ENCODE data around the gene NF2.

The NF2 gene

DNA sequence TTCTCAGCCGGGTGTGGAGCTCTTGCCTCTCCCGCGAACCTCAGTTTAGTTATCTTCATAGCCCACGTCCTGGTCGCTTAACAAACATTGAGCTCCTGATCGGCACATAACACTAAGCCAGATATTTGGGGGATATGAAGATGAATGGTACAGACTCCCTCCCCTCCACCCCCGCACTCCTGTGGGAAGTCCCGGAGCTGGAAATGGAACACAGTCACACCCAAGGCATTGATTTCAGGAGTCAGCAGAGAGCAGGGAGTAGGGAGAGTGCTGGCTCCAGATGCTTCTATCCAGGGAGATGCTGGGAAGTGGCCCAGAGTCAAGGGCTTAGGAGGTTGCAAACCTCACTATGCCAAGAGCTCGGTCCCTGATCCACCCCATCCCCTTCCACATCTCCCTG is 90.2 kb downstream of the NF2 start:
- no peak overlapping the region for H3K4me3 ChIP-seq
- DNase-seq (ENCODE audit: low spot score) = no peak
- TF ChIP-seq, protein P1, sequence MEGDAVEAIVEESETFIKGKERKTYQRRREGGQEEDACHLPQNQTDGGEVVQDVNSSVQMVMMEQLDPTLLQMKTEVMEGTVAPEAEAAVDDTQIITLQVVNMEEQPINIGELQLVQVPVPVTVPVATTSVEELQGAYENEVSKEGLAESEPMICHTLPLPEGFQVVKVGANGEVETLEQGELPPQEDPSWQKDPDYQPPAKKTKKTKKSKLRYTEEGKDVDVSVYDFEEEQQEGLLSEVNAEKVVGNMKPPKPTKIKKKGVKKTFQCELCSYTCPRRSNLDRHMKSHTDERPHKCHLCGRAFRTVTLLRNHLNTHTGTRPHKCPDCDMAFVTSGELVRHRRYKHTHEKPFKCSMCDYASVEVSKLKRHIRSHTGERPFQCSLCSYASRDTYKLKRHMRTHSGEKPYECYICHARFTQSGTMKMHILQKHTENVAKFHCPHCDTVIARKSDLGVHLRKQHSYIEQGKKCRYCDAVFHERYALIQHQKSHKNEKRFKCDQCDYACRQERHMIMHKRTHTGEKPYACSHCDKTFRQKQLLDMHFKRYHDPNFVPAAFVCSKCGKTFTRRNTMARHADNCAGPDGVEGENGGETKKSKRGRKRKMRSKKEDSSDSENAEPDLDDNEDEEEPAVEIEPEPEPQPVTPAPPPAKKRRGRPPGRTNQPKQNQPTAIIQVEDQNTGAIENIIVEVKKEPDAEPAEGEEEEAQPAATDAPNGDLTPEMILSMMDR (IDR thresholded peaks at IDR 0.05) = no peak
- H3K27ac ChIP-seq = no peak overlapping the region

DNA sequence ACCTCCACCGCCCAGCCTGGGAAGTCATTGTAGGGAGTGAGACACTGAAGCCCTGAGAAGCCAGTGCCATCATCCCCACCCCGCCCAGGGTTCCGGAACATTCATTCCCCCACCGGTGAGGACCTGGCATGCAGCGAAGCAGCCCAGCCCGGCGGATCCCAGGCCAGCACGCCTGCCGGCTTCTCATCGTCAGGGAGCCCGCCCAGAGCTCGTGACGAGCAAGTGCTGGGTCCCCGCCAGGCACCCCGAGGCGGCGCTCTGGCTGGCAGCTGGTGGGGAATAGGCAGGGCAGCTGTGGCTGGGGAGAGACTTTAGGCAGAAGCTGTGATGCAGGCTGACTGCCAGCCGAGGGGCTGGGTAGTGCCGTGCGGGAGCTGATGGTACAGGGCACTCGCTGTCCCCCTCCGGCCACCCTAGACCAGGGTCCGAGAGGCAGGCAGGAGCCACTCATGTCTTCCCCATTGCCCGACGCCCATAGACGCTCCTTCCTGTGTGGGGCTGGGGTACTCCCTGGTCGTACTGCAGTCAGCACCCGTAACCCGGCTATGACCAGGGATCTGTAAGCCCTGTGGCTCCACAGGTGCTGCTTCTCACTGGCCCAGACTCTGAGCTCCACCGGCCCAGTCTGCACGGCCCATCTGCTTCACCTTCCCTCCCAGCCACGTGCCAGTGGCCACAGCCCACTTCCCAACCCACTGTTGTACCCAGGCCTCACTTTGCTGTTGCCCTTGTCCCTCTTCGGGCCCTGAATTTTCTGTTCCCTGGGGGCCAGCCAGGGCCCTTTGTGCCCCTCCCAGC is 91.9 kb downstream of the NF2 start:
- DNase-seq (ENCODE audit: low spot score) = no peak
- no peak overlapping the region for H3K4me3 ChIP-seq
- TF ChIP-seq, protein P1 (IDR thresholded peaks at IDR 0.05) = no peak
- no peak overlapping the region for H3K27ac ChIP-seq

DNA sequence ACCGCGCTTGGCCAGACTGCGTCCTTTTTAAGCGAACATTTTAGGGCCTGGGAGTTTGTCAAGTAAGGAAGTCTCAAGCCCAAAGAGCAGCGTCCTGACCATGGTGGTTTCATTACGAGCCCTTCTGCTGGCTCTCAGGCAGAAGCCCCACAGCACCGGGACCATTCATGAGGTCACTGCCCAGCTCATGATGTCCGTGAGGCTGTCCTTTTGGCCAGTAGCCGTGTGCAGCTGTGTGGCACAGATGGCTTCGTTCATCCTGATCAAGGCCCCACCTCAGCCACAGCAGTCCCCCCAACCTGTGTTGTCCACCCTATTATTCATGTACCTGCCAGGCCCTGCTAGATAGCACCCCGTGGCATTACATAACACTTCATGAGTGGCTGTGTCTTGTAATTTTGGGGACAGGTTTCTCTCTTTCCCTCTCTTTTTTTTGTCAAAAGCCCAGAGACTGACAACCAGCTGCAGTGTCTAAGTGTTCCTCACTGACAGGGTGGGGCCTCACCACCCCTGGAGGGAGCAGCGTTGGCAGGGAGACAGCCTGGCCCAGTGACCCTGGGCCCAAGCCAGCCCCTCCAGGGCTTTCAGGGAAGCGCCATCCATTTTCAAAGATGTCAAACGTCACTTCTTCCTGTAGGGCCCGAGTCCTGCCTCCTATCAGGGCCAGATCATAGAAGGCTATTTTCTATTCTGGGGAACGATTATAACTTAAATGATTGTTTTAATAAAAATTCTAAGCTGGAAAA is 94.6 kb downstream of the NF2 start:
- TF ChIP-seq, protein P1 (IDR thresholded peaks at IDR 0.05) = no peak
- no peak for DNase-seq (ENCODE audit: low spot score)
- Histone ChIP-seq H3K27ac (no peak overlapping the region), H3K4me3 (no peak overlapping the region)

DNA sequence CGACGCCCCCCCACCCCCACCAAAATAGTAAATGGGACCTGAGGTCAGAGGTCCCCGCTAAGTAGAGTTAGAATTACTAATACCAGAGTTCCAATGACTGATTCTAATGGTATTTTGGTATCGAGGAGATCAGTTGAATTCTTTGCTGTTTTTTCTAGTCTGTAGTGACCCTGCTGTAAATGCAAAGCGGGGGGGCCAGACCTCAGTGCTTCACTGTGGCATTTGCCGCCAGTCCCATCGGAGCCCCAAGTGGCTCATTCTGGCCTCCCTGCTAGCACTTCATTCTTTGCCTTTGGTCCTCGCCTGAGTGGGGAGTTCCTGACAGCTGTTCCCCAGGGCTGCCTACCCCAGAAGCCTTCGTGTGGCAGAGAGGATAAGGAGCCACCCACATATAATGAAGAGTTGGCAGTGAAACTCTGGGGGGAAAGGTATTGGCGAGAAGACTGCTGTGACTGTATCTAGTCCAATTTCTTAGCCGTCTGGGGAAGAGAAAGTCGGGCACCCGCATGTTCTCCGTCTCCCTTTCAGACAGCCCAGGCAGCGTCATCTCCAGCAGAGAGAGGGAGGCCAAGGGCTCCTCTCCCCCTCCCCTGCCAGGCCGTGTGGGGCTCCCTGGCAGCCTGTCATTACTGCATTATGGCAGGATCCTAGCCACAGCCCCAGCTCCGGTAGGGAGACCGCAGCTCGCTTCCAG is 96.9 kb downstream of the NF2 start:
- DNase-seq (ENCODE audit: low spot score) = no peak
- H3K27ac ChIP-seq = no peak overlapping the region
- TF ChIP-seq, protein P1 (IDR thresholded peaks at IDR 0.05) = no peak
- no peak overlapping the region for H3K4me3 ChIP-seq

DNA sequence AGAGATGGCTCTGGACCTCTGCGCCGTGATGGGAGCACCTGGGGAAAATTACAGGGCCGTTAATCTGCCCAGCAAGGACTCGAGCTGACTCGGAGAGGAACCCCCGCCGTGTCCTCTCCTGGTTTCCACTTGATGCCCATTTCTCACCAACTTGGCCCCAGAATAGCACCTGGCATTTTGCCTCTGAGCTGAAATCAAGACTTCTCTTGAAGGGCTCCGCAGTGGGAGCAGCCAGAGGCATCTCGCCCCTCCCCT is 97.4 kb downstream of the NF2 start:
- DNase-seq (ENCODE audit: low spot score) = no peak
- Histone ChIP-seq H3K27ac (no peak overlapping the region), H3K4me3 (no peak overlapping the region)
- TF ChIP-seq, protein P1 (IDR thresholded peaks at IDR 0.05) = no peak

DNA sequence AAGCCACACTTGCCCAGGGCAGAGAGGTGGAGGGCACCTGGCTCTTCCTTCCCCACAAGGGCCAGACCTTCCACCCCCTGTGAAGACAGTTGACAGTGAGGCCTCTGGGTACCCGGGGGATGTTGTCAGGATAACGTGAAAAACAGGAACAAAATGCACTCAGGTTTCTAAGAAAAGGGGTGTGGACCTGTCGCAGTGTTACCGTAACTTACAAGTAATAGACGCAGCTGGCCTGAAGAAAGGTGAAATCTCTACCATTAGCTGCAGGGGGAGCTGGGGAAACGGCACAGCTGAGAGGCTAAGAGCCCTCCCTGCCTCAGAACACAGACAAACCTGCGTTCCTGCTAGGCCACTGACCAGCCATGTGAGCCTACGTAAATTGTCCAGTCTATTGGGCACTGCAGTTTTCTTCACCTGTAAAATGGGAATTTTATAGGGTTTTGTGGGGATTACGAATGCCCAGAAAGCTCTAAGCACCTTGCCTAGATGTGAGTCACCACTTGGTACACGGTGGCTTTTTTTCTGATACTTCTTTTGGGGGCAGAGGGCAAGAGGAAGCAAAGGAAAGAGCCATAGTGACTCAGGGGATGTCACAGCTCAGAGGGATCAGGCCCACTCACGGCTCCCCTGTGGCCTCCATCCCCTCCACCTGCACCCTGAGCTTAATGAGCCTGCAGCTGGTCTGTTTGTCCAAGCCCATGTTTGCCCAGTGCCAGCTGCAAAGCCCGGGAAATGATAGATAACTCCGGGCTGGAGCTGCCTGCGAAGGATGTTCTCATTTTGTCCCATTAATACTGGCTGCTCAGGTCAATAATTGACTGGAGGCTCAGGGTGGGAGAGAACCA is 97.9 kb downstream of the NF2 start:
- H3K27ac ChIP-seq = no peak overlapping the region
- TF ChIP-seq, protein P1 (IDR thresholded peaks at IDR 0.05) = no peak

More for the DNA sequence above, 97.9 kb downstream of the NF2 start:
- H3K4me3 ChIP-seq = no peak overlapping the region
- DNase-seq (ENCODE audit: low spot score) = no peak
